Central memory CD4-positive, alpha-beta T cell (primary cell): Measurements from ENCODE around the gene SLC16A3.

ENCODE experiments used
- DNase-seq: peaks from one replicate; pipeline ENCODE4 v3.0.0; 2022

SLC16A3 gene

GRCh38 chr17:82269882-82270500 is 41.1 kb downstream of the SLC16A3 start:
- no peak for DNase-seq

- DNase-seq = no peak
Measured at GRCh38 chr17:82270651-82271050, 41.8 kb downstream of the SLC16A3 start.

- no peak for DNase-seq
Measured at GRCh38 chr17:82271401-82271800, 42.6 kb downstream of the SLC16A3 start.

- peak; percentile 32 for DNase-seq
Measured at GRCh38 chr17:82272495-82273326, 43.9 kb downstream of the SLC16A3 start.

GRCh38 chr17:82273327-82274133 is 44.7 kb downstream of the SLC16A3 start, which contains the start of gene CSNK1D:
Gene CSNK1D (minus strand): TSS chr17:82273700. CDS start chr17:82273381, 319 bp downstream.
- DNase-seq = peak; percentile 87

GRCh38 chr17:82274134-82275020 is 45.5 kb downstream of the SLC16A3 start:
- no peak for DNase-seq

- DNase-seq = no peak
Measured at GRCh38 chr17:82275326-82275725, 46.5 kb downstream of the SLC16A3 start.

GRCh38 chr17:82276938-82277337 is 48.1 kb downstream of the SLC16A3 start:
- no peak for DNase-seq

- no peak for DNase-seq
Measured at GRCh38 chr17:82277851-82278250, 49.0 kb downstream of the SLC16A3 start.

GRCh38 chr17:82278308-82278707 is 49.5 kb downstream of the SLC16A3 start:
- DNase-seq = no peak

GRCh38 chr17:82278786-82279391 is 50.0 kb downstream of the SLC16A3 start:
- DNase-seq = no peak

GRCh38 chr17:82280537-82280936 is 51.7 kb downstream of the SLC16A3 start:
- DNase-seq = no peak

- DNase-seq = no peak
Measured at GRCh38 chr17:82281076-82281475, 52.2 kb downstream of the SLC16A3 start.

- DNase-seq = no peak
Measured at GRCh38 chr17:82281502-82282238, 52.8 kb downstream of the SLC16A3 start.

- no peak for DNase-seq
Measured at GRCh38 chr17:82282239-82283207, 53.7 kb downstream of the SLC16A3 start.

- no peak for DNase-seq
Measured at GRCh38 chr17:82283208-82283749, 54.4 kb downstream of the SLC16A3 start.

- DNase-seq = no peak
Measured at GRCh38 chr17:82285141-82285540, 56.3 kb downstream of the SLC16A3 start.

- DNase-seq = no peak
Measured at GRCh38 chr17:82287013-82287867, 58.4 kb downstream of the SLC16A3 start.
